IMR-90 (cell line): Measurements from ENCODE around the gene PRKCA. TPM values are rescaled to one million over a fixed set of nuclear protein-coding genes. Genes with fewer than 3 reads are reported as not detected.
A peak's percentile ranks its signal among the peaks of the same experiment; 100 is the strongest.

Experiments used
- ATAC-seq: fragments of 200-7000 bp; cut with Tn5 transposase; 2 replicates; pipeline ENCODE4 v1.9.1; 2020; ENCODE audit warnings: low read depth, mild to moderate bottlenecking, moderate library complexity
- BruUV-seq: library from RNA; stranded (reverse); fragments of 400-500 nt; replicated peaks from 2 replicates; lab custom pipeline; 2021; lab: Mats Ljungman, UMichigan
- CTCF ChIA-PET: fragments of 300-600 bp; formaldehyde crosslinking; extraction: SDS; loops from one replicate; lab custom pipeline; 2021; ENCODE audit warnings: antibody characterized with exemption; lab: Yijun Ruan, JAX
- POLR2A ChIA-PET: fragments of 300-600 bp; sonication (Branson Sonifier 250); formaldehyde crosslinking; loops from one replicate; lab custom pipeline; 2022; ENCODE audit warnings: antibody characterized with exemption; ENCODE audit not compliant: unreplicated experiment; lab: Charles Lee
- DNase-seq: peaks from one replicate; pipeline ENCODE4 v3.0.0; 2013
- H2AFZ ChIP-seq: replicated peaks from 2 replicates; pipeline ENCODE3; 2013; ENCODE audit warnings: low read length, mild to moderate bottlenecking; ENCODE audit not compliant: poor library complexity
- H2AK5ac ChIP-seq: 2 replicates; pipeline ENCODE4 v1.6.1; 2013; ENCODE audit warnings: low read depth, low read length, inconsistent platforms
- H2AK9ac ChIP-seq: replicated peaks from 2 replicates; pipeline ENCODE3; 2013; ENCODE audit warnings: mild to moderate bottlenecking, low read depth, low read length, moderate library complexity; ENCODE audit not compliant: poor library complexity
- H2BK120ac ChIP-seq: 2 replicates; pipeline ENCODE4 v1.6.1; 2013; ENCODE audit warnings: low read depth, low read length, inconsistent platforms
- H2BK15ac ChIP-seq: 3 replicates; pipeline ENCODE4 v1.6.1; 2013; ENCODE audit warnings: low read depth, low read length, inconsistent platforms
- H2BK20ac ChIP-seq: 2 replicates; pipeline ENCODE4 v1.6.1; 2013; ENCODE audit warnings: low read depth, mild to moderate bottlenecking, inconsistent platforms, low read length, moderate library complexity
- H2BK5ac ChIP-seq: 2 replicates; pipeline ENCODE4 v1.6.1; 2013; ENCODE audit warnings: mild to moderate bottlenecking, low read depth, low read length, inconsistent platforms; ENCODE audit not compliant: poor library complexity, severe bottlenecking
- H3K14ac ChIP-seq: replicated peaks from 2 replicates; pipeline ENCODE4 v1.6.1; 2013; ENCODE audit warnings: low read depth, low read length, inconsistent platforms
- H3K18ac ChIP-seq: 2 replicates; pipeline ENCODE4 v1.6.1; 2013; ENCODE audit warnings: low read depth, low read length, control low read depth
- H3K23ac ChIP-seq: 2 replicates; pipeline ENCODE4 v1.6.1; 2013; ENCODE audit warnings: low read depth, low read length, inconsistent platforms
- H3K27ac ChIP-seq: 2 replicates; pipeline ENCODE4 v1.5.1; 2013; ENCODE audit warnings: mild to moderate bottlenecking, control low read depth, low read length; ENCODE audit not compliant: insufficient read depth
- H3K27me3 ChIP-seq: 2 replicates; pipeline ENCODE4 v1.6.1; 2013; ENCODE audit warnings: low read length; ENCODE audit not compliant: control insufficient read depth, insufficient read depth
- H3K36me3 ChIP-seq: 2 replicates; pipeline ENCODE4 v1.6.1; 2013; ENCODE audit warnings: low read length, mixed read lengths; ENCODE audit not compliant: control insufficient read depth, insufficient read depth
- H3K4ac ChIP-seq: 2 replicates; pipeline ENCODE4 v1.6.1; 2013; ENCODE audit warnings: low read depth, low read length, inconsistent platforms
- H3K4me1 ChIP-seq: 2 replicates; pipeline ENCODE4 v1.6.1; 2013; ENCODE audit warnings: low read length, mixed read lengths; ENCODE audit not compliant: control insufficient read depth, insufficient read depth
- H3K4me2 ChIP-seq: 2 replicates; pipeline ENCODE4 v1.6.1; 2013; ENCODE audit warnings: low read depth, mild to moderate bottlenecking, control low read depth, low read length, moderate library complexity
- H3K4me3 ChIP-seq: 2 replicates; pipeline ENCODE4 v1.5.1; 2013; ENCODE audit warnings: low read depth, mild to moderate bottlenecking, control low read depth, low read length, moderate library complexity; ENCODE audit not compliant: insufficient read depth
- H3K56ac ChIP-seq: 2 replicates; pipeline ENCODE4 v1.6.1; 2013; ENCODE audit warnings: low read length, inconsistent platforms; ENCODE audit not compliant: insufficient read depth; ENCODE audit errors: extremely low read depth
- H3K79me1 ChIP-seq, 2 experiments: 2 replicates each; pipeline ENCODE4 v1.6.1; 2013; ENCODE audit warnings: low read length in 2 of 2, inconsistent platforms in 1 of 2, low read depth in 1 of 2
- H3K9ac ChIP-seq: 2 replicates; pipeline ENCODE4 v1.6.1; 2013; ENCODE audit warnings: low read depth, low read length, control low read depth
- H3K9me1 ChIP-seq: 2 replicates; pipeline ENCODE4 v1.6.1; 2013; ENCODE audit warnings: low read length, inconsistent platforms; ENCODE audit not compliant: insufficient read depth
- H3K9me3 ChIP-seq: 2 replicates; pipeline ENCODE4 v1.6.1; 2013; ENCODE audit warnings: low read length; ENCODE audit not compliant: control insufficient read depth, insufficient read depth
- H4K20me1 ChIP-seq: 2 replicates; pipeline ENCODE4 v1.6.1; 2013; ENCODE audit warnings: low read length, inconsistent platforms; ENCODE audit not compliant: insufficient read depth
- H4K5ac ChIP-seq: 2 replicates; pipeline ENCODE4 v1.6.1; 2013; ENCODE audit warnings: mild to moderate bottlenecking, low read depth, low read length, control low read depth
- H4K8ac ChIP-seq, 2 experiments: 2 replicates each; pipeline ENCODE4 v1.6.1; 2013; ENCODE audit warnings: low read depth in 2 of 2, low read length in 2 of 2, control low read depth in 1 of 2, inconsistent platforms in 1 of 2
- H4K91ac ChIP-seq: 2 replicates; pipeline ENCODE4 v1.6.1; 2013; ENCODE audit warnings: low read depth, low read length, inconsistent platforms; ENCODE audit not compliant: insufficient read depth
- BHLHE40 ChIP-seq: fragments of 150-350 bp; IDR thresholded peaks from 2 replicates; pipeline ENCODE4 v1.6.1; 2016; ENCODE audit warnings: mild to moderate bottlenecking, low read depth, low read length
- CEBPB ChIP-seq: IDR thresholded peaks from 2 replicates; pipeline ENCODE4 v1.6.1; 2012; ENCODE audit warnings: low read depth, low read length, improper control_type of control experiment
- CHD1 ChIP-seq: IDR thresholded peaks from 2 replicates; pipeline ENCODE4 v1.6.1; 2012; ENCODE audit warnings: low read depth, low read length, improper control_type of control experiment
- ELK1 ChIP-seq: fragments of 150-350 bp; IDR thresholded peaks from 2 replicates; pipeline ENCODE4 v1.6.1; 2016; ENCODE audit warnings: low read depth, mild to moderate bottlenecking, low read length, moderate library complexity, borderline replicate concordance
- FOS ChIP-seq: fragments of 150-350 bp; IDR thresholded peaks from 2 replicates; pipeline ENCODE4 v1.6.1; 2016; ENCODE audit warnings: low read depth, low read length
- MAZ ChIP-seq: IDR thresholded peaks from 2 replicates; pipeline ENCODE4 v1.6.1; 2012; ENCODE audit warnings: low read depth, mild to moderate bottlenecking, low read length, improper control_type of control experiment, moderate library complexity, borderline replicate concordance
- MXI1 ChIP-seq: IDR thresholded peaks from 2 replicates; pipeline ENCODE4 v1.6.1; 2012; ENCODE audit warnings: low read depth, mild to moderate bottlenecking, low read length, moderate library complexity, borderline replicate concordance
- NFE2L2 ChIP-seq: fragments of 150-350 bp; IDR thresholded peaks from 2 replicates; pipeline ENCODE4 v1.6.1; 2016; ENCODE audit warnings: low read depth, mild to moderate bottlenecking, low read length
- POLR2A ChIP-seq: IDR thresholded peaks from 2 replicates; pipeline ENCODE4 v1.6.1; 2012; ENCODE audit warnings: mild to moderate bottlenecking, low read depth, low read length
- RAD21 ChIP-seq: IDR thresholded peaks from 2 replicates; pipeline ENCODE4 v1.6.1; 2012; ENCODE audit warnings: low read length, improper control_type of control experiment
- RCOR1 ChIP-seq: IDR thresholded peaks from 2 replicates; pipeline ENCODE4 v1.6.1; 2012; ENCODE audit warnings: mild to moderate bottlenecking, low read length, improper control_type of control experiment; ENCODE audit not compliant: insufficient replicate concordance
- RFX5 ChIP-seq: IDR thresholded peaks from 2 replicates; pipeline ENCODE4 v1.8.0; 2012; ENCODE audit warnings: low read depth, mild to moderate bottlenecking, low read length, moderate library complexity
- SMC3 ChIP-seq: fragments of 150-350 bp; IDR thresholded peaks from 2 replicates; pipeline ENCODE4 v1.6.1; 2016; ENCODE audit warnings: low read depth, mild to moderate bottlenecking, antibody characterized with exemption, low read length, moderate library complexity
- WGBS, 2 experiments: methylation state at CpG; one replicate each; pipeline versions ENCODE4 v1.1.5 to v1.1.7; 2013; ENCODE audit warnings: missing lambda C conversion rate in 2 of 2; ENCODE audit not compliant: insufficient read length in 1 of 2; ENCODE audit errors: extremely low coverage in 2 of 2; 5-methylcytosine and 5-hydroxymethylcytosine counted together
- dilution Hi-C: fragments of 300-500 bp; cut with HindIII; formaldehyde crosslinking; loops from one replicate; pipeline ENCODE4 v1.14.3; 2018; ENCODE audit warnings: low sequenced_read_pairs; ENCODE audit not compliant: unreplicated experiment
- in situ Hi-C: fragments of 300-500 bp; cut with MboI; formaldehyde crosslinking; loops from 3 replicates; pipeline ENCODE4 v1.14.3; 2019; ENCODE audit warnings: low sequenced_read_pairs, inconsistent platforms, mixed read lengths
- intact Hi-C: fragments of 100-400 bp; cut with micrococcal nuclease; formaldehyde crosslinking; loops from 2 replicates; pipeline ENCODE4 v1.10.0; 2022
- polyA plus RNA-seq, 3 experiments: library from polyadenylated mRNA; depleted of rRNA; stranded (reverse); fragments of >200 nt; gene quantifications; 2 replicates each; pipeline ENCODE4 v1.2.3, GENCODE V29; 2012; ENCODE audit warnings: low replicate concordance in 1 of 3
- total RNA-seq: library from RNA; depleted of rRNA; stranded (reverse); fragments of >200 nt; gene quantifications from 2 replicates; pipeline ENCODE4 v1.2.3, GENCODE V29; 2012
- TF ChIP-seq, protein P1 (sequence below): fragments of 150-350 bp; IDR thresholded peaks from 2 replicates; pipeline ENCODE4 v1.6.1; 2017; ENCODE audit warnings: mild to moderate bottlenecking, antibody characterized with exemption, low read length, low read depth
- TF ChIP-seq, protein P2 (sequence below): conservative IDR thresholded peaks from 2 replicates; pipeline ENCODE4 v1.5.1; 2012; ENCODE audit warnings: mild to moderate bottlenecking, low read depth, low read length, improper control_type of control experiment

Gene PRKCA
- total and polyA plus RNA-seq, 2 of the 4 experiments (the other 2 are of a cell fraction), result 31.0 to 46.0 TPM

DNA sequence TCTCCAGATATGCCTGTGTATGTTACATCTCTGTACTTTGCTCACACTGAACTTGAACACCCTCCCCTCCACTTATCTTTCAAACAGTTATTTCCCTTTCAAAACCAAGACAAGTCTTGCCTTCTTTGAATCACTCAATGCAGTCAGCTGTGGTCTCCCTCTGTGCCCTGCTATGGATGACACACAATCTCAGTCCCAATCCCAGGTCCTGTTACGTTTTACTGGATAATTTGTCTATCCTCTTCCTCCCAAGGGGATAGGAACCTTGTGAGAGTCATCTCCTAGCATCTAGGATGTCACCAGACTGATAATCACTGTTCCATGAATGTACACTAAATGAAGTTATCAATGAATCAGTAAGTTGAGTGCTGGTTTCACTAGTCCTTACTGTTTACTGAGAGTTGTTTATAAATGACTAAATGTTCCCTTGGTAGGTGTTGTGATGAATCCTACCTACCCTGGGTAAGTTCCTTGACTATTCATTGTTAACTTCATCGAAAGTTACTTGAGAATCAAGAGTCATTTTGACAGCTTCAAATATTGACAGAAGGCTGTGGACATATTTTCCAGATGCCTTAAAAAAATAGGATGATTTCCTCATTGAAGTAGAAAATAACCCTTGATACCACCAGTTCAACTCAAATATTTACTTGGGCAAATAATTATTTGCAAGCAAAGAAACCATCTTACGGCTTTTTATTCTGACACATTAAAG is 244.9 kb downstream of the PRKCA start:
- Histone ChIP-seq H3K27me3 (no peaks in the 10 kb centered on the region), H3K9me1 (peaks cover 35% of the 10 kb centered on the region), H3K4me3 (no peak overlapping the region), H2AFZ (no peak overlapping the region), H2AK9ac (no peak overlapping the region), H4K8ac (peak overlapping the region; percentile 12 to 77; a peak in 3 of 4 replicates), H3K27ac (no peak overlapping the region; the same call in 1 of the 2 replicates), H2BK5ac (peak overlapping the region; percentile 79), H3K4me1 (peaks cover 36% of the 10 kb centered on the region), H3K79me1 (peaks cover 47 to 66% of the 10 kb centered on the region in 2 experiments), H3K23ac (peak overlapping the region; percentile 84), H2BK20ac (peak overlapping the region; percentile 87), H2BK120ac (peak overlapping the region; percentile 85), H2BK15ac (peak overlapping the region; percentile 69), H3K4me2 (no peak overlapping the region), H3K14ac (peak overlapping the region; percentile 74), H2AK5ac (peak overlapping the region; percentile 74), H3K4ac (peak overlapping the region; percentile 79), H3K36me3 (no peaks in the 10 kb centered on the region), H3K9ac (no peak overlapping the region), H3K18ac (peak overlapping the region; percentile 86; the same call in 1 of the 2 replicates), H3K9me3 (peaks cover 2% of the 10 kb centered on the region; the same call in 1 of the 2 replicates), H4K20me1 (no peaks in the 10 kb centered on the region; the same call in 1 of the 2 replicates), H3K56ac (no peak overlapping the region; the same call in 1 of the 2 replicates), H4K91ac (peak overlapping the region; percentile 49), H4K5ac (peak overlapping the region; percentile 81; the same call in 1 of the 2 replicates)
- in situ Hi-C loops, result no loop called here
- no CpG with 5 or more reads among the region's 3 CpGs for WGBS, 2 experiments
- ChIA-PET CTCF (interaction anchor here (1.0 to 1.2 kb wide), 2 partner anchors 15 to 260 kb away, joined by 3 read pairs; no protein-coding TSS in a partner anchor), POLR2A (no interaction called here)
- intact Hi-C loops, result no loop called here
- no TSS peak for BruUV-seq
- ATAC-seq (no peak), DNase-seq (no peak)
- dilution Hi-C loops, result no loop called here
- TF ChIP-seq NFE2L2 (no peak), ELK1 (no peak), RAD21 (no peak), CEBPB (no peak), MXI1 (no peak), CHD1 (no peak), MAZ (no peak), RCOR1 (no peak), FOS (no peak), POLR2A (no peak), SMC3 (no peak), BHLHE40 (no peak), RFX5 (no peak)
- TF ChIP-seq, protein P1, sequence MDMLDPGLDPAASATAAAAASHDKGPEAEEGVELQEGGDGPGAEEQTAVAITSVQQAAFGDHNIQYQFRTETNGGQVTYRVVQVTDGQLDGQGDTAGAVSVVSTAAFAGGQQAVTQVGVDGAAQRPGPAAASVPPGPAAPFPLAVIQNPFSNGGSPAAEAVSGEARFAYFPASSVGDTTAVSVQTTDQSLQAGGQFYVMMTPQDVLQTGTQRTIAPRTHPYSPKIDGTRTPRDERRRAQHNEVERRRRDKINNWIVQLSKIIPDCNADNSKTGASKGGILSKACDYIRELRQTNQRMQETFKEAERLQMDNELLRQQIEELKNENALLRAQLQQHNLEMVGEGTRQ, result no peak
- TF ChIP-seq, protein P2, sequence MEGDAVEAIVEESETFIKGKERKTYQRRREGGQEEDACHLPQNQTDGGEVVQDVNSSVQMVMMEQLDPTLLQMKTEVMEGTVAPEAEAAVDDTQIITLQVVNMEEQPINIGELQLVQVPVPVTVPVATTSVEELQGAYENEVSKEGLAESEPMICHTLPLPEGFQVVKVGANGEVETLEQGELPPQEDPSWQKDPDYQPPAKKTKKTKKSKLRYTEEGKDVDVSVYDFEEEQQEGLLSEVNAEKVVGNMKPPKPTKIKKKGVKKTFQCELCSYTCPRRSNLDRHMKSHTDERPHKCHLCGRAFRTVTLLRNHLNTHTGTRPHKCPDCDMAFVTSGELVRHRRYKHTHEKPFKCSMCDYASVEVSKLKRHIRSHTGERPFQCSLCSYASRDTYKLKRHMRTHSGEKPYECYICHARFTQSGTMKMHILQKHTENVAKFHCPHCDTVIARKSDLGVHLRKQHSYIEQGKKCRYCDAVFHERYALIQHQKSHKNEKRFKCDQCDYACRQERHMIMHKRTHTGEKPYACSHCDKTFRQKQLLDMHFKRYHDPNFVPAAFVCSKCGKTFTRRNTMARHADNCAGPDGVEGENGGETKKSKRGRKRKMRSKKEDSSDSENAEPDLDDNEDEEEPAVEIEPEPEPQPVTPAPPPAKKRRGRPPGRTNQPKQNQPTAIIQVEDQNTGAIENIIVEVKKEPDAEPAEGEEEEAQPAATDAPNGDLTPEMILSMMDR, result no peak
